K562 (cell line): ENCODE measurements around the gene LRRC9. TPM values are rescaled to one million over a fixed set of nuclear protein-coding genes. Genes with fewer than 3 reads are reported as not detected.

Source experiments
- HDAC3 ChIP-seq: fragments of 450-650 bp; IDR thresholded peaks from 2 replicates; pipeline ENCODE4 v1.6.1; 2018; ENCODE audit warnings: borderline replicate concordance, mild to moderate bottlenecking, moderate library complexity; ENCODE audit not compliant: partially characterized antibody
- HMG20A ChIP-seq: fragments of 450-650 bp; formaldehyde crosslinking; conservative IDR thresholded peaks from 2 replicates; pipeline ENCODE4 v1.4.0; 2020; ENCODE audit warnings: mild to moderate bottlenecking, mixed read lengths
- HOXB6 ChIP-seq: fragments of 250-450 bp; sonication (Bioruptor Pico); IDR thresholded peaks from 2 replicates; pipeline ENCODE4 v1.5.1; 2022; ENCODE audit warnings: mild to moderate bottlenecking, borderline replicate concordance
- KAT8 ChIP-seq: fragments of 450-650 bp; IDR thresholded peaks from 2 replicates; pipeline ENCODE4 v1.6.1; 2016; ENCODE audit warnings: low read depth, mild to moderate bottlenecking
- MCM2 ChIP-seq: fragments of 450-650 bp; IDR thresholded peaks from 2 replicates; pipeline ENCODE4 v1.6.1; 2017; ENCODE audit warnings: low read depth, mild to moderate bottlenecking
- NFIC ChIP-seq: fragments of 450-650 bp; IDR thresholded peaks from 2 replicates; pipeline ENCODE4 v1.6.1; 2017; ENCODE audit warnings: mild to moderate bottlenecking, inconsistent platforms
- NRF1 ChIP-seq, 2 experiments: fragments of 450-650 bp; IDR thresholded peaks in 1 of 2; conservative IDR thresholded peaks in 1 of 2; 2 replicates each; pipeline ENCODE4 v1.6.1; 2014; ENCODE audit warnings: mild to moderate bottlenecking in 2 of 2
- RBBP5 ChIP-seq: fragments of 200-600 bp; sonication (generic); IDR thresholded peaks from 2 replicates; pipeline ENCODE4 v1.6.1; 2012; ENCODE audit warnings: borderline replicate concordance, mild to moderate bottlenecking, low read length, control low read depth, inconsistent platforms; ENCODE audit not compliant: insufficient read depth, poor library complexity, severe bottlenecking
- RBM39 ChIP-seq: fragments of 200-400 bp; formaldehyde crosslinking; optimal IDR thresholded peaks from 2 replicates; pipeline ENCODE3; 2018; ENCODE audit warnings: low read depth, low read length
- SAP30 ChIP-seq: fragments of 200-600 bp; sonication (generic); IDR thresholded peaks from 2 replicates; pipeline ENCODE4 v1.6.1; 2012; ENCODE audit warnings: borderline replicate concordance, low read depth, mild to moderate bottlenecking, moderate library complexity, low read length, control low read depth, inconsistent platforms; ENCODE audit not compliant: insufficient read depth, poor library complexity, severe bottlenecking
- SRF ChIP-seq, 2 experiments: fragments of 250-450, 450-650 bp in 1 of 2; sonication (Bioruptor Pico) in 1 of 2; sonication (generic) in 1 of 2; formaldehyde crosslinking; IDR thresholded peaks; 2 replicates each; pipeline versions ENCODE4 v1.5.0 to v1.5.1; 2020 to 2022; ENCODE audit warnings: mild to moderate bottlenecking in 1 of 2, missing genetic modification reagents in 1 of 2
- TFAM ChIP-seq: fragments of 250-450 bp; sonication (Bioruptor Pico); conservative IDR thresholded peaks from 2 replicates; pipeline ENCODE4 v1.5.0; 2021; ENCODE audit warnings: mild to moderate bottlenecking, moderate library complexity
- ZNF146 ChIP-seq: IDR thresholded peaks from one replicate; pipeline ENCODE4 v1.6.1; 2018; ENCODE audit warnings: missing compliant biosample characterization; ENCODE audit not compliant: unreplicated experiment
- ZNF384 ChIP-seq: IDR thresholded peaks from 2 replicates; pipeline ENCODE4 v1.6.1; 2012; ENCODE audit warnings: low read depth, low read length, improper control_type of control experiment
- ZNF766 ChIP-seq: fragments of 200-800 bp; sonication (Bioruptor generic); conservative IDR thresholded peaks from 2 replicates; pipeline ENCODE4 v1.6.1; 2016; ENCODE audit warnings: missing genetic modification characterization, missing compliant biosample characterization
- polyA plus RNA-seq, 8 experiments: library from polyadenylated mRNA; depleted of rRNA in 4 of 8; stranded (reverse) in 5 of 8; unstranded in 3 of 8; fragments of >200 nt; fragmentation: Nextera tagmentation in 2 of 8; fragmentation: Illumina TruSeq in 1 of 8; extraction: Ambion mirVana in 2 of 8; extraction: Trizol in 1 of 8; gene quantifications; 2 replicates each; pipeline versions ENCODE4 v1.2.1 to v1.2.3, GENCODE V29; 2011 to 2014; ENCODE audit warnings: inconsistent platforms in 1 of 8, missing spikeins in 1 of 8
- total RNA-seq, 7 experiments: library from RNA; depleted of rRNA in 6 of 7; stranded (reverse); fragments of >200 nt in 6 of 7; fragmentation: Illumina TruSeq in 2 of 7; extraction: Trizol in 2 of 7; gene quantifications; 2 replicates each; pipeline versions ENCODE4 v1.2.1 to v1.2.3, GENCODE V29; 2011 to 2021; ENCODE audit warnings: low replicate concordance in 1 of 7
- TF ChIP-seq, protein P1 (sequence below), 2 experiments: fragments of 150-350 bp in 1 of 2; IDR thresholded peaks; 2 replicates each; pipeline ENCODE4 v1.6.1; 2012 to 2016; ENCODE audit warnings: low read depth in 2 of 2, low read length in 2 of 2, mild to moderate bottlenecking in 1 of 2, moderate library complexity in 1 of 2
- TF ChIP-seq, protein P2 (sequence below): sonication (generic); formaldehyde crosslinking; IDR thresholded peaks from 2 replicates; pipeline ENCODE4 v1.8.0; 2023; ENCODE audit warnings: missing genetic modification reagents, mild to moderate bottlenecking, borderline replicate concordance

LRRC9 gene
- total and polyA plus RNA-seq, 9 of the 15 experiments (the other 6 are each of a cell fraction or from before 2014, with no cell fraction given) = not detected

DNA sequence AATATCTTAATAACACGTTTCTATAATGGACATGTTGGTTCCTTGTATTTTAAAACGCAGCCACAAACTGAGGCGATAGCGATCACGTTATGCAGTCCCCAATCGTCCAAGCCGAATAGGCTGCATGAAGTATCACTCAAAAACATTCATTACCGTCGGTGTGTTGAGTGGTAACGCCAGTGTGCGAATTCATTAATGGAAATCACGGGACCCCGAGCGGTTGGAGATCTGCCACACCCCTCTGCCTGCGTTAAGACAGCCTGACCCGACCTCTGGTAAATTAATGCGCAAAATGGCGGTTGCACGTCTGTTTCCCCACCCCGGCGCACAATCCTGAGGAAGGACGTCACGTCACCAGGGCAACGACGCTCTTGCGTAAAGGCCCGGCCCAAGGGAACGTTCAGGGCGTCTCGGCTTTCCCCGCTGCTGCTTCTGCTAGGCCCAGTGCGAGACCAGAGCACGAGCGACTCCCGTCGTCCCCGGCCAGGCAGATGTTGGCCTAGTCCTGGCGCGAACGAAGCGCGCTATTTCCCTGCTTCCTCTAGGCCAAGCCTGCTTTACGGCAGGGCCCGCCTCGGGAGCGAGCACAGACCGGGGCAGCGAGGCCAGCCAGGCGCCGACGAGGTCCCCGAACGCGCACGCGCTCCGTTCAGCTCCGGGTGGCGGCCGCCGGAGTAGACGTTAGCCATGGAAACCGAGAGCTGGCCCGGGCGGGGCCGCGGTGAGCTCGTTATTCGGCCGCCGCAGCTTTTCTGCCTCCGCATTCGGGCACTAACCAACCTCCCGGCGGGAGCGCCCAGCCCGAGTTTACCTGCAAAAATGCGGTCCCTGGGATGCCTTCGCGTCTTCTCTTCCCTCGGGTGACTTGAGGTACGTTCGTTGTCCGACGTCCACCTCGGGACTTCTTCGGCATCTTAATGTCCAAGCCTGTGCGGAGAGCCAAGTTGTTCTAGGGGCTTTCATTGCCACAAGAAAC is 171.9 kb downstream of the LRRC9 start, which contains the start of gene PCNX4 (continued):
- TF ChIP-seq RBM39 (no peak), SAP30 (no peak), RBBP5 (peak; percentile 66), HMG20A (CRISPR knock-in tag) (no peak), ZNF384 (no peak), SRF (CRISPR knock-in tag; IDR thresholded peaks at IDR 0.05) (no peak; a peak in 1 of 4 replicates), ZNF146 (CRISPR knock-in tag) (no peak), HDAC3 (no peak), KAT8 (no peak), ZNF766 (CRISPR knock-in tag) (peak; percentile 22; the same call in 1 of the 2 replicates), HOXB6 (CRISPR knock-in tag) (no peak), TFAM (no peak), MCM2 (no peak), NFIC (peak; percentile 38; the same call in 1 of the 2 replicates), NRF1 (conservative IDR thresholded peaks at IDR 0.05 in 1 of 2, IDR thresholded peaks at IDR 0.05 in 1 of 2) (peak; percentile 91 to 93)
- TF ChIP-seq, protein P1, sequence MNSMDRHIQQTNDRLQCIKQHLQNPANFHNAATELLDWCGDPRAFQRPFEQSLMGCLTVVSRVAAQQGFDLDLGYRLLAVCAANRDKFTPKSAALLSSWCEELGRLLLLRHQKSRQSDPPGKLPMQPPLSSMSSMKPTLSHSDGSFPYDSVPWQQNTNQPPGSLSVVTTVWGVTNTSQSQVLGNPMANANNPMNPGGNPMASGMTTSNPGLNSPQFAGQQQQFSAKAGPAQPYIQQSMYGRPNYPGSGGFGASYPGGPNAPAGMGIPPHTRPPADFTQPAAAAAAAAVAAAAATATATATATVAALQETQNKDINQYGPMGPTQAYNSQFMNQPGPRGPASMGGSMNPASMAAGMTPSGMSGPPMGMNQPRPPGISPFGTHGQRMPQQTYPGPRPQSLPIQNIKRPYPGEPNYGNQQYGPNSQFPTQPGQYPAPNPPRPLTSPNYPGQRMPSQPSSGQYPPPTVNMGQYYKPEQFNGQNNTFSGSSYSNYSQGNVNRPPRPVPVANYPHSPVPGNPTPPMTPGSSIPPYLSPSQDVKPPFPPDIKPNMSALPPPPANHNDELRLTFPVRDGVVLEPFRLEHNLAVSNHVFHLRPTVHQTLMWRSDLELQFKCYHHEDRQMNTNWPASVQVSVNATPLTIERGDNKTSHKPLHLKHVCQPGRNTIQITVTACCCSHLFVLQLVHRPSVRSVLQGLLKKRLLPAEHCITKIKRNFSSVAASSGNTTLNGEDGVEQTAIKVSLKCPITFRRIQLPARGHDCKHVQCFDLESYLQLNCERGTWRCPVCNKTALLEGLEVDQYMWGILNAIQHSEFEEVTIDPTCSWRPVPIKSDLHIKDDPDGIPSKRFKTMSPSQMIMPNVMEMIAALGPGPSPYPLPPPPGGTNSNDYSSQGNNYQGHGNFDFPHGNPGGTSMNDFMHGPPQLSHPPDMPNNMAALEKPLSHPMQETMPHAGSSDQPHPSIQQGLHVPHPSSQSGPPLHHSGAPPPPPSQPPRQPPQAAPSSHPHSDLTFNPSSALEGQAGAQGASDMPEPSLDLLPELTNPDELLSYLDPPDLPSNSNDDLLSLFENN (IDR thresholded peaks at IDR 0.05; ENCODE audit: low read depth in 2 of 2, low read length in 2 of 2) = no peak
- TF ChIP-seq, protein P2, sequence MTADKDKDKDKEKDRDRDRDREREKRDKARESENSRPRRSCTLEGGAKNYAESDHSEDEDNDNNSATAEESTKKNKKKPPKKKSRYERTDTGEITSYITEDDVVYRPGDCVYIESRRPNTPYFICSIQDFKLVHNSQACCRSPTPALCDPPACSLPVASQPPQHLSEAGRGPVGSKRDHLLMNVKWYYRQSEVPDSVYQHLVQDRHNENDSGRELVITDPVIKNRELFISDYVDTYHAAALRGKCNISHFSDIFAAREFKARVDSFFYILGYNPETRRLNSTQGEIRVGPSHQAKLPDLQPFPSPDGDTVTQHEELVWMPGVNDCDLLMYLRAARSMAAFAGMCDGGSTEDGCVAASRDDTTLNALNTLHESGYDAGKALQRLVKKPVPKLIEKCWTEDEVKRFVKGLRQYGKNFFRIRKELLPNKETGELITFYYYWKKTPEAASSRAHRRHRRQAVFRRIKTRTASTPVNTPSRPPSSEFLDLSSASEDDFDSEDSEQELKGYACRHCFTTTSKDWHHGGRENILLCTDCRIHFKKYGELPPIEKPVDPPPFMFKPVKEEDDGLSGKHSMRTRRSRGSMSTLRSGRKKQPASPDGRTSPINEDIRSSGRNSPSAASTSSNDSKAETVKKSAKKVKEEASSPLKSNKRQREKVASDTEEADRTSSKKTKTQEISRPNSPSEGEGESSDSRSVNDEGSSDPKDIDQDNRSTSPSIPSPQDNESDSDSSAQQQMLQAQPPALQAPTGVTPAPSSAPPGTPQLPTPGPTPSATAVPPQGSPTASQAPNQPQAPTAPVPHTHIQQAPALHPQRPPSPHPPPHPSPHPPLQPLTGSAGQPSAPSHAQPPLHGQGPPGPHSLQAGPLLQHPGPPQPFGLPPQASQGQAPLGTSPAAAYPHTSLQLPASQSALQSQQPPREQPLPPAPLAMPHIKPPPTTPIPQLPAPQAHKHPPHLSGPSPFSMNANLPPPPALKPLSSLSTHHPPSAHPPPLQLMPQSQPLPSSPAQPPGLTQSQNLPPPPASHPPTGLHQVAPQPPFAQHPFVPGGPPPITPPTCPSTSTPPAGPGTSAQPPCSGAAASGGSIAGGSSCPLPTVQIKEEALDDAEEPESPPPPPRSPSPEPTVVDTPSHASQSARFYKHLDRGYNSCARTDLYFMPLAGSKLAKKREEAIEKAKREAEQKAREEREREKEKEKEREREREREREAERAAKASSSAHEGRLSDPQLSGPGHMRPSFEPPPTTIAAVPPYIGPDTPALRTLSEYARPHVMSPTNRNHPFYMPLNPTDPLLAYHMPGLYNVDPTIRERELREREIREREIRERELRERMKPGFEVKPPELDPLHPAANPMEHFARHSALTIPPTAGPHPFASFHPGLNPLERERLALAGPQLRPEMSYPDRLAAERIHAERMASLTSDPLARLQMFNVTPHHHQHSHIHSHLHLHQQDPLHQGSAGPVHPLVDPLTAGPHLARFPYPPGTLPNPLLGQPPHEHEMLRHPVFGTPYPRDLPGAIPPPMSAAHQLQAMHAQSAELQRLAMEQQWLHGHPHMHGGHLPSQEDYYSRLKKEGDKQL (CRISPR knock-in tag) = no peak
